Measurements from ENCODE around the gene ATP23.

DNA sequence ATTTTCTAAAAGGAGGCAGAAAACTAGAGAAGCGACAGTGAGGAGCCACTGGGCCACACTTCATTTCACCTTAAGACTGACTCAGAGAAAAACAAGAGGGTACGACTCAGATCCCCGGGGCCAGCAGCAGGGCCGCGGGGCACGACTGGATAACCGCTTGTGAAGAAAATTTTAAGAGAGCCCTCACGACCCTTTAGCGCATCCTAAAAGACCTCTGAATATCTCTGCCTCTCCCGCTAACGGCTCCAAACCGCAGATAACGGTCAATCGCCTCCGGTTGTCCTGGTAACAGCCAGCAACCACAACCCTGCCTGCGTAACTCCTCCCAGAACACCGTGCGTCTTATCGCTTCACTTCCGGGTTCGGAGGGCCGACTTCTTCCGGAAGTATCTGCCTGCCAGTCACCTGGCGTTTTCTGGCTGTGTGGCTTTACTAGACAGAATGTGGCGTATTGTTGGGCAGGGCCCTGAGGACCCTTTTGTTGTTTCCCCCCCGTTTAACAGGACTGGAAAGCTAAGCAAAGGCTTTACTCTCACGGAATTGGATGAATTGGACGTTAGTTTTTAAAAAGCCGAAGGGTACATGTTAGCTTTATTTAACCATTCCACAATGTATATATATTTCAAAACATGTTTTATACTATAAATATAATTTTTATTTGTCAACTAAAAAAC, 5.4 kb upstream of the ATP23 start:
- TF ChIP-seq FOXP1 (CRISPR knock-in tag; IDR thresholded peaks at IDR 0.05; ENCODE audit: borderline replicate concordance): no peak
- no peak for TF ChIP-seq CTCF (IDR thresholded peaks at IDR 0.05)
- TF ChIP-seq MXD4 (CRISPR knock-in tag; IDR thresholded peaks at IDR 0.05; ENCODE audit: borderline replicate concordance): no peak
- no peak for TF ChIP-seq FOXJ3 (CRISPR knock-in tag; IDR thresholded peaks at IDR 0.05; ENCODE audit: borderline replicate concordance)
- TF ChIP-seq MYBL2 (CRISPR knock-in tag; IDR thresholded peaks at IDR 0.05): no peak
- no peak for TF ChIP-seq TEAD4 (CRISPR knock-in tag; IDR thresholded peaks at IDR 0.05)
- no peak for TF ChIP-seq ZNF121 (CRISPR knock-in tag; IDR thresholded peaks at IDR 0.05)
- TF ChIP-seq NFE2L1 (CRISPR knock-in tag; IDR thresholded peaks at IDR 0.05): no peak

Data from WTC11 (cell line).